GM19324 (cell line): ENCODE results near the gene CARD6.
"Not testable (repeated sequence)": the region's sequence is repeated elsewhere in the genome, so short reads cannot be mapped to it uniquely, and the experiment has no call there.

Source experiments
- ATAC-seq: cut with Tn5 transposase; IDR thresholded peaks from one replicate; pipeline ENCODE4 v1.9.1; 2021; ENCODE audit warnings: mild to moderate bottlenecking, moderate library complexity; ENCODE audit not compliant: unreplicated experiment, low FRiP score

Gene CARD6

DNA sequence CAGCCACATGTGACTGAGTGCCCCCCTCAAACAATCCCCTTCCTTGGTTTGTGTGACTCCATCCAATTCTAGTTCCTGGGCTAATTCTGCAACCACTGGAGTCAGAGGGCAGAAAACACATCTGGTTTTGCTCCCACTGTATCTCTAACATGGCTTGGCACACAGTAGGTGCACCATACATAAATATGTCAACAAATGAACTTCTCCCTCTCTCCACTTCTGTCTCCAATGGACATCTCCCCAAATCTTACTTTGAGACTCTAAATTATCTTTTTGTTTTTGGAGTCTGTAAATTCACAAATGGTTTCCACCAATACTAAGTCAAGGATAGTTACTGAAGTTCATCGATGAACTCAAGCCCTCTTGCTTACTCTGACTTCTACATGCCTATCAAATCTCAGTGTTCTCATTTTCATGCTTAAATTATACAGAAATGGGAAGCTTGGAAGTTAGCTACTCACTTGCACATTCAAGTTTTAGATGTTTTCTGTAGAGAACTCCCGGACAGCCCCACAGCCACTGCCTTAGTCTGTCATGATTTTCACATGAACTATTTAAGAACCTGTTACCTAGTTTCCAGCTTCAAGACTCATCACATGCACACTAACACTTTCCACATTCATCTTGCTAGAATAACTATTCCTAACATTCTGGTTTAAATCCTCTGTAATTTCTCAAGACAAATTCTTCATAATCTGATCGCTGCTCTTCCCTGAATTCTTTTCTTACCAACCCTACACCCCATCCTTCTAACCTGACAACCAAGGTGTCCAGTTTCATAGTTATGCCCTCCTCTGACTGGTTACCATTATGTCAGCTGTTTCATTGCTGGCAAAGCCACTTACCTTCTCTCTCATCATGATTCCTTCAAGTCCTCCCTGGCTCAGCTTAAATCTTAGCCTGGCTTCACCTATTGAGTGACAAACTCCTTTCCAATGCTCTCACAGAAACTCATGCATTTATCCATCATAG lies 12.2 kb upstream of the CARD6 start:
- no peak for ATAC-seq

- ATAC-seq: no peak
These were observed 11.2 kb upstream of the CARD6 start for GRCh38 chr5:40829748-40830533.

DNA sequence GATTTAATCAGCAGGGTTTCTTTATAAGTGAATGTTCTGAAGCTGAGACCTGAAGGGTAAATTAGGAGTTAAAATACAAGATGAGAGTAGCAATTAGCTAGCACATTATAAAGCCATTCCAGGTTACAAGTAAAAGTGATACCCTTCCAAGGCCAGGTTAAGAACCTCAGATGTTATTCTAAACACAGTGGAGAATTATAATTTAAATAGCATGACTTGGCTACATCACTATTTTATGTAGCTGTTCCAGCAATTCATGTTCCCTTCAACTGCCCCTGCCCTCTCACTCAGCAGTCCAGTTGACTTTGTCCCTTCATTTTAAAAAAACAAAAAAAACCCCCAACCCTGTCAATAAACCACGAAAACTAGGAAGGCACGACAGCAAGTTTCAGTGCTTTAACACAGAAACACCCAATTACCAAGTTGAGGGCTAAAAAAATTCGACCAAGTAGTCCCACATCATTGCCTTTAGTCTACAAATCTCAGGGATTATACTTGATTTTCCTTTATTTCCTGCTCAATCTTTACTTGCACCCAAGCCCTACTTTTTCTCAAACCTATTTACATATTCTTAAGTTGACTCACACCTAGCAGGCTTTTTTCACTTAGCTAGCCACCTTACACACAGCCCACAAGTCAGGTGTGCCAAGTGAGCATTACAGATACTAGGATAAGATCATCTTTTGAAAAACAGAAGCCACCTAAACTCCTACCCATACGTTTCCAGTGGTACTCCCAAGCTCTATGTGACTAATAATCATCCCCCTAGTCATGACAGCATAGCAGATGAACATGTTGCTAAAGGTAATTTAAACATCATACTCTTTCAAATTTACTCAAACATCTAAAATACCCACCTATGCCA lies 9.6 kb upstream of the CARD6 start:
- no peak for ATAC-seq

- no peak for ATAC-seq
These were observed 8.8 kb upstream of the CARD6 start for GRCh38 chr5:40832345-40832744.

DNA sequence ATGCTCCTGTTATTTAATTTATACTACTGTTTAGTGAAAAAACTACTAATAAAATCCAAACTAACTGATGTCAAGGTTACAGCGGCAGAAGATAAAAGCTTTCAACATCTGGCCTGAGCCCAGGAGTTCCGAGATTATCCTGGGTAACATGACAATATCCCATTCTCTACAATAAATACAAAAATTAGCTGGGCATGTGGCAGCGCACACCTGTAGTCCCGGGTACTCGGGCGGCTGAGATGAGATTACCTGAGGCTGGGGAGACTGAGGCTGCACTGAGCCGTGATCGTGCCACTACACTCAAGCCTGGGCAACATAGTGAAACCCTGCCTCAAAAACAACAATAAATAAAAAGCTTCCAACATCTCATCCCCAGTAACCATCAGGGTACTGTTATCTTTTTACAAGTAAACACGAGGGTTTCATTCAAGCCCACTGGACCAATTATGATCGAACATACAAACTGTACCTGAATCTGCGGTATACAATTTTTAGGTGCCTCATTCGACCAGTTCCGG lies 7.4 kb upstream of the CARD6 start:
- ATAC-seq: no peak

GRCh38 chr5:40834391-40834848 lies 6.7 kb upstream of the CARD6 start:
- peak; percentile 0 for ATAC-seq

GRCh38 chr5:40834849-40835787 lies 6.0 kb upstream of the CARD6 start, which contains the start of gene RPL37:
Gene RPL37 (minus strand): TSS chr5:40835222. CDS start chr5:40835185, 37 bp downstream.
- ATAC-seq: peak; percentile 99

DNA sequence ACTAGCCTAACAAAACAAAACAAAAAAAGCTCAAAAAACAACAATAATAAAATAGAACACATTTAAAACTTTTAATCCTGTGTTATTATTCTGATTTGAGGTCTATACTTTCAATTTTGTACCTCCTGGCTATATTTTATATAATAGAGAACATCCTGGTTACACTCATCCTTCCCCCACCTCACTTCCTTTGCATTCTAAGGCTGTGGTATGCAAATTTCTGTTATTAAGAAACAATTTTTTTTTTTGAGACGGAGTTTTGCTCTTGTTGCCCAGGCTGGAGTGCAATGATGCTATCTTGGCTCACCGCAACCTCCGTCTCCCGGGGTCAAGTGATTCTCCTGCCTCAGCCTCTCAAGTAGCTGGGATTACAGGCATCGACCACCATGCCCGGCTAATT lies 3.1 kb upstream of the CARD6 start:
- no peak for ATAC-seq

- ATAC-seq: no peak
These were observed 1.2 kb downstream of the CARD6 start for GRCh38 chr5:40842351-40842750.

DNA sequence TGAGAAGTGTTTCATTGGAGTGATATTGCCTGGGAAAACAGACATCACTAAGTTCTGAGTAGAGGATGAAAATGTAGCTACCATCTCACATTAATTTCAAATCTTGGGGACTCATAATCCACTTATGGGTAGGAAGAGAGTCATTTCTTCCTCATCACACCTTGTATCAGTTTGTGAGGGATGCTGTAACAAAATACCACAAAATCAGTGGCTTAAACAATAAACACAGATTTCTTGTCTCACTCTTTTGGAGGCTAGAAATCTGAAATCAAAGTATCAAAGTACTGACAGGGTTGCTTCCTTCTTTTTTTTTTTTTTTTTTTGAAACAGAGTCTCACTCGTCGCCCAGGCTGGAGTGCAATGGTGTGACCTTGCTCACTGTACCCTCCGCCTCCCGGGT lies 3.4 kb downstream of the CARD6 start:
- ATAC-seq: no peak

GRCh38 chr5:40846371-40846770 lies 5.2 kb downstream of the CARD6 start:
- ATAC-seq: no peak

DNA sequence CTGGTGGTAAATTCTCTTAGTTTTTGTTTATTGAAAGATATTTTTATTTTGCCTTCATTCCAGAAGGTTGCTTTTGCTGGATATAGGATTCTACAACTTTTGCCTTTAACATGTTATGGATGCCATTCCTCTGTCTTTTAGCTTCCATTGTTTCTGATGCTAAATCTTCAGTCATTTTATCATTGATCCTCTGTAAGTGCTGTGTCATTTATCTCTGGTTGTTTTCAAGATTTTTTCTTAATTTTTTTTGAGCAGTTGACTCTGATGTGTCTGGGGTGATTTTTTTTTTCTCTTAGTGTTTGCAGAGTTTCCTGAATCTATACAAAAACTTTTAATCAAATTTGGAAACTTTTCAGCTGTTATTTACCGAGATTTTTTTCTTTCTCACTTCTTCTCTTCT lies 6.4 kb downstream of the CARD6 start:
- ATAC-seq: no peak

DNA sequence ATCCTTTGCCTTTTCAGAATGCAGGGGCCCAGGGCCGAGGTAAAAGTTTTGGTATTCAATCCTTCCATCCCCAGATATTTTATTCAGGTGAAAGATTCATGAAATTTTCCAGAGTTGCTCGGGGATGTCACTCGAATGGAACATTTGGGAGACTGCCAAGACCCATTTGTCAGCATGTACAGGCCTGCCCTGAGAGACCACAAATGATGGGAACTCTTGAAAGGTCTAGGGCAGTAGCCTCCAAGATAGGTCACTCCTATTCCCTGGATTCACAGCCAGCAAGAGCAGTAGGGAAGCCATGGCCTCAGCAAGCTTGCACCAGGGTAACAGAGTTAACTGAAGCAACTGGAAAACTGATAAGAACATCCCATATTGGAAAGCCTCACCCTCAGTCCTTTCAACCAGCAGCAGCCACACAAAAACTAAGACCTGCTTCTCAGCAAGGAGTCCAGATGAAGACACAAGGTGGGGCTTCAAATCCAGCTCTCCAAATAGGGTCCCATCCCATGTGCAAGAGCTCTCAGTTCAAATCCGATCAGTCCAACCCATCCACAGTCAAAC lies 12.5 kb downstream of the CARD6 start:
- no peak for ATAC-seq

DNA sequence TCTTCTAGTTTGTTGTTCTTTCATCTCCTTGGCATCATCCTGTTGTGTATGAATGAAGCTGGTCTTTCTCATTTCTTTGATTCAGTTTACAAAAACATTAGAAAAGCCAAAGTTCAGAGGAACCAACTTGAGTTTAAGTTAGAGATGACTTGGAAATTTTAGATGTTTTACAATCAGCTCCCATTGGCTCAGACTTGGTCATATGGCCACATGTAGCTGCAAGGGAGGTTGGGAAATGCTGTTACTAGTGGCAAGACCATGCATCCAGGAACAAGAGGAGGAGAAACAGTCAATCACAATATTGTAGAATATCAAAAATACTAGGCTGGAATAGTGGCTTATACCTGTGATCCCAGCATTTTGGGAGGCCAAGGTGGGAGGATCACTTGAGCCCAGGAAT lies 19.5 kb downstream of the CARD6 start:
- ATAC-seq: no peak

GRCh38 chr5:40865004-40865403 lies 23.8 kb downstream of the CARD6 start:
- not testable (repeated sequence) for ATAC-seq

DNA sequence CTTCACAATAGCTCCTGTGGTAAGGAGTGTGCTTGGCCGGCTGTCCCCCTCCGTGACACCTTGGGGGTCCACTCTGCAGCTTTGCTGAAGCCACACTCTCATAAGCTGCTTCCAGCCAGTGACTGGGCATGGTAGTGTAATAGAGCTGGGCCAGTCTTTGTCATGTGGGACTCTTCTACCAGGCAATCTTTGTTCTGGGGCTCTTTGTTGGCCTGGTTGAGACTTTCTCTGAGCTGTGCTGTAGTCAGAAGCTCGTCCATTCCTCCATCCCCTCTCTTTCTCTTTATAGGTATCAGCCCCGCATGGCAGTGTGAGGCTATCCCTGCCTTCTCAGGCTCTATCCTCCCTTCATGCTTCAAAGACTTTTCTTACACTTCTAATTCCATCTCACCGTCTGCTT lies 25.7 kb downstream of the CARD6 start:
- no peak for ATAC-seq

- ATAC-seq: no peak
These were observed 28.2 kb downstream of the CARD6 start for GRCh38 chr5:40869384-40869783.

DNA sequence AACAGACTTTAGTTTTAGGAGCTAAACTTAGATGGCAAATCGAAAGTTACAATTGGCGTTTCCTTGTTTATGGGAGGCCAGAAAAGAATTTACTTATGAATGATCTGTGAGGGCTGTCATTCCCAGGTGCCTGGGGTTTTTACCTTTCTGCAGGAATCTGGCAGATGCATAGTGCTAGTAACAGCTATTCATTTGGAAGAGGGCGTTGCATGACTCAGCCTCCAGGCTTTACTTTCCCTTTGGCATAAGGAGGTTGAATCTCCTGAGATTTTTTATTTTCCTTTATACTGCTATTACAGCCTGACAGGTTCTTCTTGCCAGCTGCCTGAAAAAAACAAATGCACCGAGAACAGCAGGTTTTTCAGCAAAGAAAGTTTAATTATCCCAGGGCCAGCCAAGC lies 30.0 kb downstream of the CARD6 start:
- no peak for ATAC-seq

DNA sequence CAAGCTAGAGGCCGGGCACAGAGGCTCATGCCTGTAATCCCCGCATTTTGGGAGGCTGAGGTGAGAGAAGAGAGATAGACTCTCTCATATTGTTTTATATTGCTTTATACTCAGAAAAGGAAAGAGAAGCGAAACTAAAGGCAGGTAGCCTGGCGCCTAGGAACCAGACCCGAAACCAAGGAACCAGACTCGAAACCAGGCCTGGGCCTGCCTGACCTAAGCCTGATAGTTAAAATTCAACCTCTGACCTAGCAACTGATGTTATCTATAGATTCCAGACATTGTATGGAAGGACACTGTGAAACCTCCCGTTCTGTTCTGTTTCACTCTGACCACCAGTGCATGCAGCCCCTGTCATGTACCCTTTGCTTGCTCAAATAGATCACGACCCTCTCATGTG lies 31.1 kb downstream of the CARD6 start:
- not testable (repeated sequence) for ATAC-seq
